ENCODE data around the gene MED13L.

Gene MED13L

GRCh38 chr12:115973968-115974724 lies 303.3 kb downstream of the MED13L start:
- no peak for DNase-seq (ENCODE audit: low read depth in 2 of 2)

- DNase-seq (ENCODE audit: low read depth in 2 of 2): no peak
These were observed 304.4 kb downstream of the MED13L start for GRCh38 chr12:115973066-115973465.

GRCh38 chr12:115972241-115972640 lies 305.3 kb downstream of the MED13L start:
- DNase-seq (ENCODE audit: low read depth in 2 of 2): no peak

- DNase-seq (ENCODE audit: low read depth in 2 of 2): no peak
These were observed 309.3 kb downstream of the MED13L start for GRCh38 chr12:115968211-115968610.

GRCh38 chr12:115966376-115966775 lies 311.1 kb downstream of the MED13L start:
- DNase-seq (ENCODE audit: low read depth in 2 of 2): no peak

GRCh38 chr12:115964626-115965025 lies 312.9 kb downstream of the MED13L start:
- no peak for DNase-seq (ENCODE audit: low read depth in 2 of 2)

GRCh38 chr12:115964214-115964613 lies 313.3 kb downstream of the MED13L start:
- DNase-seq (ENCODE audit: low read depth in 2 of 2): no peak

GRCh38 chr12:115962216-115962615 lies 315.3 kb downstream of the MED13L start:
- no peak for DNase-seq (ENCODE audit: low read depth in 2 of 2)

- no peak for DNase-seq (ENCODE audit: low read depth in 2 of 2)
These were observed 316.4 kb downstream of the MED13L start for GRCh38 chr12:115960868-115961802.

GRCh38 chr12:115957686-115958290 lies 319.7 kb downstream of the MED13L start:
- DNase-seq (ENCODE audit: low read depth in 2 of 2): no peak

- DNase-seq (ENCODE audit: low read depth in 2 of 2): no peak
These were observed 320.8 kb downstream of the MED13L start for GRCh38 chr12:115956659-115957058.

- DNase-seq (ENCODE audit: low read depth in 2 of 2): no peak
These were observed 321.3 kb downstream of the MED13L start for GRCh38 chr12:115956236-115956635.

- DNase-seq (ENCODE audit: low read depth in 2 of 2): no peak
These were observed 324.0 kb downstream of the MED13L start for GRCh38 chr12:115953450-115953849.

- DNase-seq (ENCODE audit: low read depth in 2 of 2): no peak
These were observed 324.5 kb downstream of the MED13L start for GRCh38 chr12:115953031-115953430.

- DNase-seq (ENCODE audit: low read depth in 2 of 2): no peak
These were observed 326.5 kb downstream of the MED13L start for GRCh38 chr12:115950959-115951358.

GRCh38 chr12:115949675-115950074 lies 327.8 kb downstream of the MED13L start:
- DNase-seq (ENCODE audit: low read depth in 2 of 2): no peak

GRCh38 chr12:115947696-115948062 lies 329.8 kb downstream of the MED13L start:
- no peak for DNase-seq (ENCODE audit: low read depth in 2 of 2)

- no peak for DNase-seq (ENCODE audit: low read depth in 2 of 2)
These were observed 330.4 kb downstream of the MED13L start for GRCh38 chr12:115946867-115947695.

- DNase-seq (ENCODE audit: low read depth in 2 of 2): no peak
These were observed 331.4 kb downstream of the MED13L start for GRCh38 chr12:115946092-115946491.

- DNase-seq (ENCODE audit: low read depth in 2 of 2): no peak
These were observed 332.0 kb downstream of the MED13L start for GRCh38 chr12:115945491-115945885.

- no peak for DNase-seq (ENCODE audit: low read depth in 2 of 2)
These were observed 332.5 kb downstream of the MED13L start for GRCh38 chr12:115944837-115945490.

Measured in stimulated activated CD4-positive, alpha-beta T cell treated with anti-CD3 and anti-CD28 coated beads, Interleukin-4, amount 100 ng/mL, for 48 hours (primary cell).